Esophagus squamous epithelium (tissue), 5 donors: ENCODE measurements around the gene WIZ. TPM values are rescaled to one million over a fixed set of nuclear protein-coding genes. Genes with fewer than 3 reads are reported as not detected.

Experiments used
- DNase-seq: peaks from one replicate; lab custom pipeline; 2025; lab: John Stamatoyannopoulos, UW
- H3K27ac ChIP-seq, 4 donors: fragments of 200-600 bp; sonication (generic); one replicate each; pipeline ENCODE4 v1.5.1; 2016 to 2019; ENCODE audit warnings: mild to moderate bottlenecking in 1 of 4
- H3K27me3 ChIP-seq, 4 donors: fragments of 200-600 bp; sonication (generic); 1 replicate in 3 of 4; 2 replicates in 1 of 4; pipeline versions ENCODE4 v1.5.1 to v1.6.0; 2017 to 2021; ENCODE audit warnings: antibody characterized with exemption in 1 of 4
- H3K36me3 ChIP-seq, 3 donors: fragments of 200-600 bp; sonication (generic); one replicate each; pipeline ENCODE4 v1.5.1; 2016 to 2019
- H3K4me1 ChIP-seq, 3 donors: fragments of 200-600 bp; sonication (generic); one replicate each; pipeline ENCODE4 v1.5.1; 2017 to 2019
- H3K4me3 ChIP-seq, 4 donors: fragments of 200-600 bp; sonication (generic); 1 replicate in 3 of 4; 2 replicates in 1 of 4; pipeline ENCODE4 v1.5.1; 2016 to 2019; ENCODE audit warnings: mild to moderate bottlenecking in 2 of 4, moderate library complexity in 1 of 4
- H3K9me3 ChIP-seq, 3 donors: fragments of 200-600 bp; sonication (generic); one replicate each; pipeline ENCODE4 v1.5.1; 2016 to 2019
- POLR2A ChIP-seq, 4 donors: fragments of 450-650 bp; IDR thresholded peaks; one replicate each; pipeline ENCODE4 v1.6.1; 2017; ENCODE audit warnings: antibody characterized with exemption in 4 of 4, mild to moderate bottlenecking in 4 of 4, moderate library complexity in 3 of 4
- WGBS, 2 donors: methylation state at CpG; one replicate each; pipeline ENCODE4 v1.1.5; 2018; 5-methylcytosine and 5-hydroxymethylcytosine counted together
- intact Hi-C: fragments of 100-400 bp; cut with DNase I; formaldehyde crosslinking; loops from one replicate; pipeline ENCODE4 v1.15.0; 2022
- total RNA-seq, 4 donors: library from RNA; depleted of rRNA; stranded (reverse); fragments of >200 nt; gene quantifications; one replicate each; pipeline ENCODE4 v1.1.0, GENCODE V29; 2016
- TF ChIP-seq, protein P1 (sequence below), 6 experiments: fragments of 450-650 bp in 4 of 6; fragments of 200-600 bp in 2 of 6; sonication (generic) in 2 of 6; IDR thresholded peaks; one replicate each; pipeline ENCODE4 v1.5.1; 2016 to 2019; ENCODE audit warnings: antibody characterized with exemption in 6 of 6, mild to moderate bottlenecking in 4 of 6, moderate library complexity in 4 of 6
- donor health status: DM: yes; HTN: yes; CAD: no.

WIZ gene
- total RNA-seq, 4 donors from 2014 or later, result 17.2 to 36.5 (median 30.0) TPM

GRCh38 chr19:15468675-15469512 is 19.1 kb upstream of the WIZ start:
- no peak for DNase-seq
- Histone ChIP-seq H3K36me3 (no peaks in the 10 kb centered on the region), H3K4me1 (peaks cover 8 to 38% (median 11%) of the 10 kb centered on the region in 3 donors), H3K9me3 (no peaks in the 10 kb centered on the region), H3K4me3 (peak overlapping the region in 2 of 4 donors; percentile 42 to 55), H3K27ac (no peak overlapping the region), H3K27me3 (peaks cover 0 to 75% (median 2%) of the 10 kb centered on the region in 4 donors)
- TF ChIP-seq, protein P1, sequence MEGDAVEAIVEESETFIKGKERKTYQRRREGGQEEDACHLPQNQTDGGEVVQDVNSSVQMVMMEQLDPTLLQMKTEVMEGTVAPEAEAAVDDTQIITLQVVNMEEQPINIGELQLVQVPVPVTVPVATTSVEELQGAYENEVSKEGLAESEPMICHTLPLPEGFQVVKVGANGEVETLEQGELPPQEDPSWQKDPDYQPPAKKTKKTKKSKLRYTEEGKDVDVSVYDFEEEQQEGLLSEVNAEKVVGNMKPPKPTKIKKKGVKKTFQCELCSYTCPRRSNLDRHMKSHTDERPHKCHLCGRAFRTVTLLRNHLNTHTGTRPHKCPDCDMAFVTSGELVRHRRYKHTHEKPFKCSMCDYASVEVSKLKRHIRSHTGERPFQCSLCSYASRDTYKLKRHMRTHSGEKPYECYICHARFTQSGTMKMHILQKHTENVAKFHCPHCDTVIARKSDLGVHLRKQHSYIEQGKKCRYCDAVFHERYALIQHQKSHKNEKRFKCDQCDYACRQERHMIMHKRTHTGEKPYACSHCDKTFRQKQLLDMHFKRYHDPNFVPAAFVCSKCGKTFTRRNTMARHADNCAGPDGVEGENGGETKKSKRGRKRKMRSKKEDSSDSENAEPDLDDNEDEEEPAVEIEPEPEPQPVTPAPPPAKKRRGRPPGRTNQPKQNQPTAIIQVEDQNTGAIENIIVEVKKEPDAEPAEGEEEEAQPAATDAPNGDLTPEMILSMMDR (IDR thresholded peaks at IDR 0.05), result no peak
- TF ChIP-seq POLR2A (IDR thresholded peaks at IDR 0.05), result no peak
- 53 to 56% methylated on average over 12 of the region's 12 CpGs for WGBS, 2 donors
- intact Hi-C loops, result no loop called here

GRCh38 chr19:15467734-15468214 is 18.0 kb upstream of the WIZ start:
- no peaks in the 10 kb centered on the region for H3K36me3 ChIP-seq
- no peak overlapping the region for H3K4me3 ChIP-seq
- H3K9me3 ChIP-seq, result no peaks in the 10 kb centered on the region
- no peak for DNase-seq
- peaks cover 0 to 75% (median 2%) of the 10 kb centered on the region in 4 donors for H3K27me3 ChIP-seq
- H3K4me1 ChIP-seq, result peaks cover 8 to 38% (median 11%) of the 10 kb centered on the region in 3 donors
- intact Hi-C loops, result no loop called here
- 71 to 92% methylated on average over 5 to 6 of the region's 6 CpGs for WGBS, 2 donors
- H3K27ac ChIP-seq, result no peak overlapping the region
- TF ChIP-seq POLR2A (IDR thresholded peaks at IDR 0.05), result no peak
- TF ChIP-seq, protein P1 (IDR thresholded peaks at IDR 0.05), result no peak

DNA sequence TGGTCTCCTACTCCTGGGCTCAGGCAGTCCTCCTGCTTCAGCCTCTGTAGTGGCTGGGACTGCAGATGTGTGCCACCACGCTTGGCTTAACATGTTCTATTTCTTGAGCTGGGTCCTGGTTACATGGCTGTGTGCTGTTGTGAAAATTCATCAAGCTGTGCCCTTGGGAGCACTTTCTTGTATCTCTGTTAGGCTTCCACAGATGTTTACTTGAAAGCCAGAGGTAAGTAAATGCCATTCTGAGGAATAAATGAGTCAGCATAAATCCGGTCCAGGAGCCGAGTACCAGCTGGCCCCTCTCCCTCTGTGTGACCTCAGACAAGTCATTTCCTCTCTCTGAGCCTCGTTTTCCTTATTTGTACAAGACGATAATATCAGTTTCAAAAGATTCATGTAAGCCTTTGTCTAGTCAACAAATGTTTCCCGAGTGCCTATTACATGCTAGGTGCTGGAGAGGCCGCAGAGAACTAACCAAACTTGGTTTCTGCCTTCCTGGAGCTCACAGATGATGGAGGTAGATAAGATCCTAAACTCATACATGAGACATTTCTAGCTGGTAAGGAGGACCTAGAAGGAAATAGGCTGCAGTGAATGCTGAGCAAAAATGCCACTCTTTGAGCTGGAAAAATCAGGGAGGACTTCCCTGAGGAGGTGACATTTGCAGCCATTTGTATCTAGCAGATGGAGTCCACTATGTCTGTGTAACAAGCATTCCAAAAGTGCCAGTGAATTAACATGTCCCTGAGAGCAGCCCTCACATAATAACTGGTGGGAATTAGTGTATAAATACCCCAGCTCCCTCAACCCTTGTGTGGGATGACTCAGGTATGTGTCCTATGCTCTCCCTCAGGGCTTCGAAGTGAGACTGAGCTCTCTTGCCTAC is 17.3 kb upstream of the WIZ start:
- TF ChIP-seq POLR2A (IDR thresholded peaks at IDR 0.05), result no peak
- TF ChIP-seq, protein P1 (IDR thresholded peaks at IDR 0.05), result no peak
- peaks cover 0 to 70% (median 2%) of the 10 kb centered on the region in 4 donors for H3K27me3 ChIP-seq
- H3K4me3 ChIP-seq, result no peak overlapping the region
- intact Hi-C loops, result no loop called here
- whole genome bisulfite sequencing, 2 donors, result 22 to 24% methylated on average over 8 of the region's 8 CpGs
- no peaks in the 10 kb centered on the region for H3K36me3 ChIP-seq
- no peak for DNase-seq
- no peak overlapping the region for H3K27ac ChIP-seq
- no peaks in the 10 kb centered on the region for H3K9me3 ChIP-seq
- H3K4me1 ChIP-seq, result peaks cover 8 to 38% (median 11%) of the 10 kb centered on the region in 3 donors

- intact Hi-C loops, result no loop called here
- DNase-seq, result no peak
- Histone ChIP-seq H3K4me3 (peak within 1 kb of the TSS; percentile 25 to 63 (median 42)), H3K9me3 (no peaks in the 10 kb centered on the region), H3K27me3 (peaks cover 0 to 47% (median 2%) of the 10 kb centered on the region in 4 donors), H3K27ac (peak within 1 kb of the TSS; percentile 55 to 84 (median 68)), H3K36me3 (no peaks in the 10 kb centered on the region), H3K4me1 (peaks cover 5 to 33% (median 10%) of the 10 kb centered on the region in 3 donors)
- TF ChIP-seq, protein P1 (IDR thresholded peaks at IDR 0.05), result no peak
- peak in 1 of 4 donors; percentile 25 for TF ChIP-seq POLR2A (IDR thresholded peaks at IDR 0.05)
- WGBS, 2 donors, result 37 to 40% methylated on average over 8 to 11 of the region's 17 CpGs
These were observed 14.9 kb upstream of the WIZ start, which contains the start of gene RASAL3 for GRCh38 chr19:15464394-15465385. RASAL3 (minus strand) TSS chr19:15464544; CDS start chr19:15464358, 186 bp downstream.
